HG03378 (cell line): ENCODE data around the gene CAND2.

ENCODE experiments used
- ATAC-seq: cut with Tn5 transposase; IDR thresholded peaks from one replicate; pipeline ENCODE4 v1.9.1; 2021; ENCODE audit warnings: mild to moderate bottlenecking, moderate library complexity; ENCODE audit not compliant: unreplicated experiment

CAND2 gene

GRCh38 chr3:12796171-12797123 lies at the start of gene CAND2:
Gene CAND2, plus strand, starts transcription at chr3:12796680. Its CDS starts 41 bp downstream, at chr3:12796721.
- ATAC-seq, result no peak

GRCh38 chr3:12748477-12748876 lies 48.0 kb upstream of the CAND2 start:
- no peak for ATAC-seq

- ATAC-seq, result peak; percentile 24
These were observed 46.3 kb upstream of the CAND2 start for GRCh38 chr3:12750223-12750622.

GRCh38 chr3:12750658-12751071 lies 45.8 kb upstream of the CAND2 start:
- peak; percentile 58 for ATAC-seq

GRCh38 chr3:12751571-12751970 lies 44.9 kb upstream of the CAND2 start:
- no peak for ATAC-seq

- ATAC-seq, result no peak
These were observed 44.4 kb upstream of the CAND2 start for GRCh38 chr3:12752102-12752501.

GRCh38 chr3:12752809-12753208 lies 43.7 kb upstream of the CAND2 start:
- ATAC-seq, result no peak

- no peak for ATAC-seq
These were observed 43.0 kb upstream of the CAND2 start for GRCh38 chr3:12753275-12754028.

- no peak for ATAC-seq
These were observed 42.2 kb upstream of the CAND2 start for GRCh38 chr3:12754313-12754712.

- ATAC-seq, result no peak
These were observed 40.7 kb upstream of the CAND2 start for GRCh38 chr3:12755754-12756153.

GRCh38 chr3:12756175-12756574 lies 40.3 kb upstream of the CAND2 start:
- no peak for ATAC-seq

- no peak for ATAC-seq
These were observed 39.8 kb upstream of the CAND2 start for GRCh38 chr3:12756635-12757034.

GRCh38 chr3:12758025-12758781 lies 38.3 kb upstream of the CAND2 start:
- ATAC-seq, result peak; percentile 42

- no peak for ATAC-seq
These were observed 37.3 kb upstream of the CAND2 start, which contains the start of gene TMEM40 for GRCh38 chr3:12759097-12759679. Gene TMEM40, minus strand, starts transcription at chr3:12759259. Its CDS starts 9,427 bp downstream, at chr3:12749832.

GRCh38 chr3:12759693-12760565 lies 36.6 kb upstream of the CAND2 start:
- no peak for ATAC-seq

GRCh38 chr3:12764171-12764776 lies 32.2 kb upstream of the CAND2 start:
- ATAC-seq, result no peak

GRCh38 chr3:12766541-12766940 lies 29.9 kb upstream of the CAND2 start:
- ATAC-seq, result no peak

GRCh38 chr3:12768579-12769527 lies 27.6 kb upstream of the CAND2 start:
- no peak for ATAC-seq
